Subcutaneous adipose tissue (tissue), 4 donors: ENCODE data around the gene PBX3. TPM values are rescaled to one million over a fixed set of nuclear protein-coding genes. Genes with fewer than 3 reads are reported as not detected.

Experiments
- CTCF ChIP-seq: fragments of 450-650 bp; IDR thresholded peaks from one replicate; pipeline ENCODE4 v1.5.1; 2016; ENCODE audit warnings: low read depth, mild to moderate bottlenecking, control low read depth, antibody characterized with exemption, moderate library complexity
- total RNA-seq, 4 donors: library from RNA; depleted of rRNA; stranded (reverse); fragments of >200 nt; gene quantifications; one replicate each; pipeline ENCODE4 v1.1.0, GENCODE V29; 2016

Gene PBX3
- total RNA-seq, 4 donors from 2014 or later, result 29.7 to 44.9 (median 35.4) TPM

GRCh38 chr9:125826850-125827249 is 79.7 kb downstream of the PBX3 start:
- TF ChIP-seq CTCF, result no peak

- no peak for TF ChIP-seq CTCF
Observed at GRCh38 chr9:125829743-125830142, 82.6 kb downstream of the PBX3 start.

GRCh38 chr9:125831054-125831453 is 83.9 kb downstream of the PBX3 start:
- TF ChIP-seq CTCF, result no peak

GRCh38 chr9:125831616-125832015 is 84.4 kb downstream of the PBX3 start:
- TF ChIP-seq CTCF, result no peak

- no peak for TF ChIP-seq CTCF
Observed at GRCh38 chr9:125835655-125836054, 88.5 kb downstream of the PBX3 start.

- TF ChIP-seq CTCF, result no peak
Observed at GRCh38 chr9:125839317-125839716, 92.1 kb downstream of the PBX3 start.

- TF ChIP-seq CTCF, result no peak
Observed at GRCh38 chr9:125841444-125841843, 94.3 kb downstream of the PBX3 start.
